K562 (cell line): Measurements from ENCODE around the gene XKR3. TPM values are rescaled to one million over a fixed set of nuclear protein-coding genes. Genes with fewer than 3 reads are reported as not detected.
A peak's percentile ranks its signal among the peaks of the same experiment; 100 is the strongest.

Experiments used
- ATAC-seq: fragments of 200-7000 bp; cut with Tn5 transposase; 3 replicates; pipeline ENCODE4 v1.9.1; 2020; ENCODE audit warnings: moderate library complexity
- BruUV-seq: library from RNA; stranded (reverse); fragments of 400-500 nt; replicated peaks from 2 replicates; lab custom pipeline; 2021; lab: Mats Ljungman, UMichigan
- CTCF ChIA-PET: fragments of 300-600 bp; formaldehyde crosslinking; extraction: SDS; loops from one replicate; lab custom pipeline; 2021; ENCODE audit warnings: low intra/inter-chr PET ratio; lab: Yijun Ruan, JAX
- POLR2A ChIA-PET: fragments of 300-600, 350-650 bp; sonication (Branson Sonifier 250); formaldehyde crosslinking; extraction: SDS; loops from one replicate; lab custom pipeline; 2021; ENCODE audit warnings: antibody characterized with exemption, inconsistent platforms; lab: Yijun Ruan, JAX
- DNase-seq, 4 experiments: peaks; one replicate each; pipeline versions ENCODE4 v3.0.0 to v3.0.0-alpha.2; 2011 to 2018; ENCODE audit warnings: low spot score in 3 of 4, mixed read lengths in 3 of 4; ENCODE audit errors: extremely low read depth in 1 of 4
- FAIRE-seq: peaks from 2 replicates; lab custom pipeline; 2011; peaks lifted over from hg19 to GRCh38; lab: Jason Lieb, UNC
- H2AFZ ChIP-seq: 2 replicates; pipeline ENCODE4 v1.6.0; 2011; ENCODE audit warnings: low read depth, low read length, control low read depth, inconsistent platforms
- H3K27ac ChIP-seq: fragments of 200-600 bp; 3 replicates; pipeline ENCODE4 v1.8.0; 2011; ENCODE audit warnings: low read depth, mild to moderate bottlenecking, control low read depth, inconsistent platforms, low read length, moderate library complexity, mixed read lengths; ENCODE audit errors: extremely low read depth
- H3K27me3 ChIP-seq, 2 experiments: fragments of 300-600 bp in 1 of 2; 2 replicates in 1 of 2; 3 replicates in 1 of 2; pipeline versions ENCODE4 v1.6.0 to v1.8.0; 2011; ENCODE audit warnings: inconsistent platforms in 2 of 2, low read length in 2 of 2, mild to moderate bottlenecking in 1 of 2, mixed read lengths in 1 of 2, moderate library complexity in 1 of 2; ENCODE audit not compliant: control insufficient read depth in 2 of 2, insufficient read depth in 2 of 2
- H3K36me3 ChIP-seq: fragments of 300-600 bp; 3 replicates; pipeline ENCODE4 v1.8.0; 2011; ENCODE audit warnings: mild to moderate bottlenecking, low read length, inconsistent platforms; ENCODE audit not compliant: control insufficient read depth, insufficient read depth
- H3K4me1 ChIP-seq, 2 experiments: fragments of 200-600 bp in 1 of 2; replicated peaks in 1 of 2; 2 replicates in 1 of 2; 3 replicates in 1 of 2; pipeline versions ENCODE4 v1.5.1 to v1.8.0; 2011; ENCODE audit warnings: inconsistent platforms in 2 of 2, low read length in 2 of 2, mild to moderate bottlenecking in 1 of 2, mixed read lengths in 1 of 2, moderate library complexity in 1 of 2; ENCODE audit not compliant: control insufficient read depth in 2 of 2, insufficient read depth in 2 of 2
- H3K4me2 ChIP-seq: 2 replicates; pipeline ENCODE4 v1.6.1; 2011; ENCODE audit warnings: low read length, control low read depth, inconsistent platforms, mixed read lengths; ENCODE audit not compliant: insufficient read depth
- H3K4me3 ChIP-seq: fragments of 200-600 bp; sonication (generic), shearing (Covaris generic); 2 replicates; pipeline ENCODE4 v1.5.1; 2016; ENCODE audit warnings: control low read depth, inconsistent platforms
- H3K79me2 ChIP-seq: fragments of 200-600 bp; 3 replicates; pipeline ENCODE4 v1.8.0; 2011; ENCODE audit warnings: low read length, inconsistent platforms; ENCODE audit not compliant: control insufficient read depth, insufficient read depth
- H3K9ac ChIP-seq, 2 experiments: 2 replicates each; pipeline versions ENCODE4 v1.6.0 to v1.6.1; 2011; ENCODE audit warnings: low read depth in 2 of 2, low read length in 2 of 2, control low read depth in 1 of 2, inconsistent platforms in 1 of 2, mild to moderate bottlenecking in 1 of 2, mixed read lengths in 1 of 2; ENCODE audit not compliant: insufficient read depth in 1 of 2
- H3K9me1 ChIP-seq: one replicate; pipeline ENCODE4 v1.6.0; 2011; ENCODE audit warnings: inconsistent platforms, mild to moderate bottlenecking, low read length, moderate library complexity; ENCODE audit not compliant: control insufficient read depth, insufficient read depth
- H3K9me3 ChIP-seq: replicated peaks from 2 replicates; pipeline ENCODE4 v1.5.1; 2011; ENCODE audit warnings: low read depth, low read length, inconsistent platforms; ENCODE audit not compliant: control insufficient read depth, insufficient read depth
- H4K20me1 ChIP-seq: replicated peaks from 2 replicates; pipeline ENCODE4 v1.6.1; 2011; ENCODE audit warnings: low read length, inconsistent platforms, mixed read lengths; ENCODE audit not compliant: control insufficient read depth, insufficient read depth
- E2F6 ChIP-seq, 2 experiments: IDR thresholded peaks; 2 replicates each; pipeline ENCODE4 v1.6.1; 2011; ENCODE audit warnings: borderline replicate concordance in 1 of 2, control low read depth in 1 of 2, low read depth in 1 of 2, low read length in 1 of 2, mild to moderate bottlenecking in 1 of 2, mixed read lengths in 1 of 2, moderate library complexity in 1 of 2; ENCODE audit not compliant: insufficient read depth in 1 of 2, insufficient read length in 1 of 2, poor library complexity in 1 of 2, severe bottlenecking in 1 of 2; ENCODE audit errors: extremely low read depth in 1 of 2
- KAT8 ChIP-seq: fragments of 450-650 bp; IDR thresholded peaks from 2 replicates; pipeline ENCODE4 v1.6.1; 2016; ENCODE audit warnings: low read depth, mild to moderate bottlenecking
- NFATC3 ChIP-seq: fragments of 450-650 bp; IDR thresholded peaks from 2 replicates; pipeline ENCODE4 v1.6.1; 2017; ENCODE audit warnings: mild to moderate bottlenecking
- TAF7 ChIP-seq: fragments of 450-650 bp; IDR thresholded peaks from 2 replicates; pipeline ENCODE4 v1.6.1; 2016; ENCODE audit warnings: missing genetic modification characterization, missing compliant biosample characterization
- WGBS: fragments of 100-300 bp; shearing (Covaris generic); methylation state at CpG from one replicate; pipeline ENCODE4 v1.1.6; 2016; ENCODE audit warnings: low coverage, mixed read lengths; ENCODE audit not compliant: insufficient coverage; ENCODE audit errors: missing lambda C conversion rate; 5-methylcytosine and 5-hydroxymethylcytosine counted together
- in situ Hi-C: fragments of 300-500 bp; cut with MboI; formaldehyde crosslinking; loops from 4 replicates; pipeline ENCODE4 v1.15.0; 2018; ENCODE audit warnings: inconsistent platforms, mixed read lengths
- intact Hi-C: fragments of 100-400 bp; cut with micrococcal nuclease; formaldehyde crosslinking; loops from 2 replicates; pipeline ENCODE4 v1.14.2; 2022
- polyA plus RNA-seq, 8 experiments: library from polyadenylated mRNA; depleted of rRNA in 4 of 8; stranded (reverse) in 5 of 8; unstranded in 3 of 8; fragments of >200 nt; fragmentation: Nextera tagmentation in 2 of 8; fragmentation: Illumina TruSeq in 1 of 8; extraction: Ambion mirVana in 2 of 8; extraction: Trizol in 1 of 8; gene quantifications; 2 replicates each; pipeline versions ENCODE4 v1.2.1 to v1.2.3, GENCODE V29; 2011 to 2014; ENCODE audit warnings: inconsistent platforms in 1 of 8, missing spikeins in 1 of 8
- total RNA-seq, 7 experiments: library from RNA; depleted of rRNA in 6 of 7; stranded (reverse); fragments of >200 nt in 6 of 7; fragmentation: Illumina TruSeq in 2 of 7; extraction: Trizol in 2 of 7; gene quantifications; 2 replicates each; pipeline versions ENCODE4 v1.2.1 to v1.2.3, GENCODE V29; 2011 to 2021; ENCODE audit warnings: low replicate concordance in 1 of 7
- TF ChIP-seq, protein P1 (sequence below): fragments of 250-450 bp; sonication (Bioruptor Pico); IDR thresholded peaks from 2 replicates; pipeline ENCODE4 v1.4.0; 2020; ENCODE audit warnings: mild to moderate bottlenecking, moderate library complexity, borderline replicate concordance

The XKR3 gene
- total and polyA plus RNA-seq, 9 of the 15 experiments (the other 6 are each of a cell fraction or from before 2014, with no cell fraction given) = 3.5 to 11.5 (median 7.1) TPM

DNA sequence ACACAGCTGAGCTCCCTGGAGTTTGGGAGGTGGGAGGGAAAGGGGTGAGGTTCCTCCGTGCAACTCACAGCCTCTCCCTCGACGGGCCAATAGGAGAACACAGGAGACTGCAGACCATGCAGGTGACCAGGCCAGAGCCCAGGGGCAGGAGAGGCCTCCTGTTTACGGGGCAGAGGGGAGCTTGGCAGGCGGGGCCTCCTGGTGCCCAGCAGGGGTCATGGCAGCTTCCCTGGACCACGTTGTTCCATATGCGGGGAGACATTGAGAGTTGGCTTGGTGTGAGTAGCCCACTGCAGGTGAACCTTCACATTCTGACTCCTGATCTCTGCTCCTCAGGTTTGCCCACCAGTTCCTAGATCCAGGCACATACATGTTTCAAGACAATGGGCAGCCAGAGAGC is 19.3 kb upstream of the XKR3 start:
- Histone ChIP-seq H3K27me3 (no peaks in the 10 kb centered on the region), H3K79me2 (no peaks in the 10 kb centered on the region), H3K9me3 (no peaks in the 10 kb centered on the region), H4K20me1 (no peaks in the 10 kb centered on the region), H2AFZ (no peak overlapping the region), H3K9ac (no peak overlapping the region), H3K9me1 (no peaks in the 10 kb centered on the region), H3K4me3 (no peak overlapping the region), H3K4me2 (no peak overlapping the region), H3K4me1 (no peaks in the 10 kb centered on the region; a peak in 1 of 5 replicates), H3K27ac (no peak overlapping the region), H3K36me3 (no peaks in the 10 kb centered on the region)
- in situ Hi-C loops (no loop called here), intact Hi-C loops (no loop called here)
- 0% methylated on average over 7 of the region's 7 CpGs for WGBS
- CTCF ChIA-PET = no interaction called here
- FAIRE-seq = no peak
- POLR2A ChIA-PET = no interaction called here
- no TSS peak for BruUV-seq
- DNase-seq = no peak
- peak; percentile 33; the same call in 2 of the 3 replicates for ATAC-seq
- no peak for TF ChIP-seq KAT8
- TF ChIP-seq, protein P1, sequence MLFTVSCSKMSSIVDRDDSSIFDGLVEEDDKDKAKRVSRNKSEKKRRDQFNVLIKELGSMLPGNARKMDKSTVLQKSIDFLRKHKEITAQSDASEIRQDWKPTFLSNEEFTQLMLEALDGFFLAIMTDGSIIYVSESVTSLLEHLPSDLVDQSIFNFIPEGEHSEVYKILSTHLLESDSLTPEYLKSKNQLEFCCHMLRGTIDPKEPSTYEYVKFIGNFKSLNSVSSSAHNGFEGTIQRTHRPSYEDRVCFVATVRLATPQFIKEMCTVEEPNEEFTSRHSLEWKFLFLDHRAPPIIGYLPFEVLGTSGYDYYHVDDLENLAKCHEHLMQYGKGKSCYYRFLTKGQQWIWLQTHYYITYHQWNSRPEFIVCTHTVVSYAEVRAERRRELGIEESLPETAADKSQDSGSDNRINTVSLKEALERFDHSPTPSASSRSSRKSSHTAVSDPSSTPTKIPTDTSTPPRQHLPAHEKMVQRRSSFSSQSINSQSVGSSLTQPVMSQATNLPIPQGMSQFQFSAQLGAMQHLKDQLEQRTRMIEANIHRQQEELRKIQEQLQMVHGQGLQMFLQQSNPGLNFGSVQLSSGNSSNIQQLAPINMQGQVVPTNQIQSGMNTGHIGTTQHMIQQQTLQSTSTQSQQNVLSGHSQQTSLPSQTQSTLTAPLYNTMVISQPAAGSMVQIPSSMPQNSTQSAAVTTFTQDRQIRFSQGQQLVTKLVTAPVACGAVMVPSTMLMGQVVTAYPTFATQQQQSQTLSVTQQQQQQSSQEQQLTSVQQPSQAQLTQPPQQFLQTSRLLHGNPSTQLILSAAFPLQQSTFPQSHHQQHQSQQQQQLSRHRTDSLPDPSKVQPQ (CRISPR knock-in tag) = no peak
- no peak for TF ChIP-seq TAF7 (tag)
- TF ChIP-seq NFATC3 = no peak
- no peak for TF ChIP-seq E2F6 (IDR thresholded peaks at IDR 0.05; ENCODE audit: borderline replicate concordance in 1 of 2, extremely low read depth in 1 of 2, insufficient read depth in 1 of 2, insufficient read length in 1 of 2, low read depth in 1 of 2, low read length in 1 of 2, poor library complexity in 1 of 2, severe bottlenecking in 1 of 2)
- TF ChIP-seq, all 486 proteins: peak for 0
